SK-N-SH (cell line): ENCODE data around the gene OR1J1. TPM values are rescaled to one million over a fixed set of nuclear protein-coding genes. Genes with fewer than 3 reads are reported as not detected.

Experiments used
- CTCF ChIA-PET: fragments of 300-600, 350-600 bp; formaldehyde crosslinking; extraction: SDS; loops from one replicate; lab custom pipeline; 2021; lab: Yijun Ruan, JAX
- POLR2A ChIA-PET: fragments of 350-600 bp; sonication (Branson Sonifier 250); formaldehyde crosslinking; extraction: SDS; loops from one replicate; lab custom pipeline; 2020; ENCODE audit warnings: antibody characterized with exemption, inconsistent platforms; lab: Yijun Ruan, JAX
- DNase-seq: peaks from one replicate; pipeline ENCODE4 v3.0.0; 2012
- H2AFZ ChIP-seq: fragments of 200-600 bp; sonication (generic); 2 replicates; pipeline ENCODE4 v1.8.1; 2016; ENCODE audit warnings: antibody characterized with exemption, mild to moderate bottlenecking, low read depth
- H3F3A ChIP-seq: fragments of 200-600 bp; sonication (generic); replicated peaks from 2 replicates; pipeline ENCODE3; 2016; ENCODE audit warnings: antibody characterized with exemption, mild to moderate bottlenecking; ENCODE audit not compliant: insufficient read depth
- H3K27ac ChIP-seq, 2 experiments: fragments of 200-500 bp in 1 of 2; fragments of 200-600 bp in 1 of 2; sonication (Bioruptor generic) in 1 of 2; sonication (generic), shearing (Covaris generic) in 1 of 2; 2 replicates each; pipeline versions ENCODE4 v1.5.1 to v1.6.1; 2014 to 2016; ENCODE audit warnings: low read depth in 2 of 2, inconsistent platforms in 1 of 2, low read length in 1 of 2, mild to moderate bottlenecking in 1 of 2, mixed read lengths in 1 of 2
- H3K27me3 ChIP-seq: fragments of 200-600 bp; sonication (generic), shearing (Covaris generic); 2 replicates; pipeline ENCODE4 v1.6.1; 2016; ENCODE audit warnings: mixed run types; ENCODE audit not compliant: insufficient read depth
- H3K36me3 ChIP-seq, 2 experiments: fragments of 200-500 bp in 1 of 2; fragments of 200-600 bp in 1 of 2; sonication (Bioruptor generic) in 1 of 2; sonication (generic) in 1 of 2; replicated peaks in 1 of 2; 2 replicates each; pipeline versions ENCODE3 to v1.5.1; 2014 to 2016; ENCODE audit warnings: low read length in 1 of 2, mild to moderate bottlenecking in 1 of 2; ENCODE audit not compliant: insufficient read depth in 2 of 2, control insufficient read depth in 1 of 2
- H3K4me1 ChIP-seq, 2 experiments: fragments of 200-500 bp in 1 of 2; fragments of 200-600 bp in 1 of 2; sonication (Bioruptor generic) in 1 of 2; sonication (generic), shearing (Covaris generic) in 1 of 2; 2 replicates each; pipeline versions ENCODE4 v1.5.1 to v1.6.1; 2014 to 2016; ENCODE audit warnings: low read depth in 1 of 2, low read length in 1 of 2, mixed run types in 1 of 2; ENCODE audit not compliant: insufficient read depth in 2 of 2, control insufficient read depth in 1 of 2
- H3K4me2 ChIP-seq: fragments of 200-600 bp; sonication (generic), shearing (Covaris generic); 2 replicates; pipeline ENCODE4 v1.6.1; 2017; ENCODE audit warnings: mixed run types
- H3K4me3 ChIP-seq, 2 experiments: fragments of 200-500 bp in 1 of 2; fragments of 200-600 bp in 1 of 2; sonication (Bioruptor generic) in 1 of 2; sonication (generic), shearing (Covaris generic) in 1 of 2; 2 replicates each; pipeline versions ENCODE4 v1.5.1 to v1.8.1; 2014 to 2016; ENCODE audit warnings: low read depth in 2 of 2, inconsistent platforms in 1 of 2, low read length in 1 of 2, mild to moderate bottlenecking in 1 of 2, mixed read lengths in 1 of 2, moderate library complexity in 1 of 2
- H3K79me2 ChIP-seq: fragments of 200-600 bp; sonication (generic); 2 replicates; pipeline ENCODE4 v1.8.1; 2017; ENCODE audit warnings: mild to moderate bottlenecking; ENCODE audit not compliant: insufficient read depth
- H3K9ac ChIP-seq: fragments of 200-600 bp; sonication (generic); 2 replicates; pipeline ENCODE4 v1.6.1; 2017; ENCODE audit warnings: mixed run types
- H3K9me2 ChIP-seq: fragments of 200-600 bp; sonication (generic); 2 replicates; pipeline ENCODE4 v1.6.1; 2017; ENCODE audit warnings: mixed run types
- H3K9me3 ChIP-seq: fragments of 200-600 bp; sonication (generic); 2 replicates; pipeline ENCODE4 v1.6.1; 2017; ENCODE audit warnings: mixed run types, mild to moderate bottlenecking, moderate library complexity
- H4K20me1 ChIP-seq: fragments of 200-600 bp; sonication (generic); 2 replicates; pipeline ENCODE4 v1.6.1; 2017; ENCODE audit warnings: mild to moderate bottlenecking, mixed run types; ENCODE audit not compliant: insufficient read depth
- CTCF ChIP-seq: fragments of 200-600 bp; sonication (generic); IDR thresholded peaks from 2 replicates; pipeline ENCODE4 v1.6.1; 2017; ENCODE audit warnings: antibody characterized with exemption, mild to moderate bottlenecking, moderate library complexity
- ELF1 ChIP-seq: IDR thresholded peaks from 2 replicates; pipeline ENCODE4 v1.4.0; 2012
- FOSL2 ChIP-seq: IDR thresholded peaks from 2 replicates; pipeline ENCODE4 v1.4.0; 2012; ENCODE audit warnings: low read depth, mild to moderate bottlenecking, moderate library complexity, borderline replicate concordance
- GABPA ChIP-seq: IDR thresholded peaks from 2 replicates; pipeline ENCODE4 v1.4.0; 2012; ENCODE audit warnings: low read depth, mild to moderate bottlenecking
- MEF2A ChIP-seq: IDR thresholded peaks from 2 replicates; pipeline ENCODE4 v1.4.0; 2012; ENCODE audit warnings: low read depth, borderline replicate concordance
- NRF1 ChIP-seq: IDR thresholded peaks from 2 replicates; pipeline ENCODE4 v1.6.1; 2012; ENCODE audit warnings: low read depth, mild to moderate bottlenecking, low read length
- POLR2AphosphoS5 ChIP-seq: IDR thresholded peaks from 2 replicates; pipeline ENCODE4 v1.6.1; 2012; ENCODE audit warnings: low read depth, low read length
- RCOR1 ChIP-seq: fragments of 150-350 bp; IDR thresholded peaks from 2 replicates; pipeline ENCODE4 v1.6.1; 2017; ENCODE audit warnings: antibody characterized with exemption, low read length
- RFX5 ChIP-seq: IDR thresholded peaks from 2 replicates; pipeline ENCODE4 v1.6.1; 2012; ENCODE audit warnings: mild to moderate bottlenecking, improper control_type of control experiment, low read length
- RXRA ChIP-seq: IDR thresholded peaks from 2 replicates; pipeline ENCODE4 v1.4.0; 2012; ENCODE audit warnings: low read depth, mild to moderate bottlenecking, borderline replicate concordance
- TCF12 ChIP-seq: IDR thresholded peaks from 2 replicates; pipeline ENCODE4 v1.4.0; 2012
- YY1 ChIP-seq: IDR thresholded peaks from 2 replicates; pipeline ENCODE4 v1.4.0; 2012; ENCODE audit warnings: low read depth, mild to moderate bottlenecking
- ZBTB33 ChIP-seq: IDR thresholded peaks from 2 replicates; pipeline ENCODE4 v1.4.0; 2012; ENCODE audit warnings: low read depth, borderline replicate concordance
- WGBS: methylation state at CpG from one replicate; pipeline ENCODE4 v1.1.6; 2017; ENCODE audit warnings: low lambda C conversion rate; 5-methylcytosine and 5-hydroxymethylcytosine counted together
- polyA plus RNA-seq, 3 experiments: library from polyadenylated mRNA; depleted of rRNA; stranded (reverse); fragments of >200 nt; gene quantifications; 2 replicates each; pipeline ENCODE4 v1.2.3, GENCODE V29; 2012

The OR1J1 gene
- polyA plus RNA-seq, 1 of the 3 experiments (the other 2 are of a cell fraction) = not detected

DNA sequence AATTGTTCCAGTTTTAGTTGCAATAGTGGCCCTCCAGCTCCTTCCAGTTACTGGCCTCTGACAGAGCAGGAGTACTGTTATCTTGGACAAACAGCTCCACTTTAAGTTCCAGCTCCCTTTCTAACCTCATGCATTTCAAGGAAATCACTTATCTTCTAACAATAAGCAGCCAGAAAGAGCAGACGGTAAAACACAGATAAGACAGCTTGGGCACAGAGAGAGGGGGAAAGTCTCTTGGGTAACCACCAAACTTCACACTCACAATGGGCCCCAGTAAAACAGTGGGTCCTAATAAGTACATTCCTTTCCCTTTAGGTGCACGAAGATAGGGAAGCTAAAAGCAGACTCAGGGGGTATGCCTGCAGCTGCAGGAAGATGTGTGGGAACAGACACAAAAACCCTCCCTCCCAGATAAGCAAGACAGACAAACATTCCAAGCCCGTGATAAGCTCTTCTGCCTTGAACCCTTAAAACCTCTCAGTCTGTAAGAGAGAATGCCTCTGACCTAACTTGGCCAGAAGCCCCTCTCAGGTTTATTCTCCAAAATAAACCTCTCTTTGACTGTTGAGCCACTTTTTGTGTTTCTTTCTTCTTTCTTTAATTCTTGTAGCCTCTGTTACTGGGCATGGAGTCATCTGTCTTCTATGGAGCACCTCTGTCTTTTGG, 30.8 kb downstream of the OR1J1 start:
- no peak for DNase-seq
- POLR2A ChIA-PET = no interaction called here

More for the DNA sequence above, 30.8 kb downstream of the OR1J1 start:
- Histone ChIP-seq H4K20me1 (no peaks in the 10 kb centered on the region), H3K4me1 (no peaks in the 10 kb centered on the region; a peak in 1 of 4 replicates), H3F3A (peaks cover 9% of the 10 kb centered on the region)
- no peak for TF ChIP-seq RCOR1
- TF ChIP-seq NRF1 = no peak
- TF ChIP-seq ZBTB33 = no peak
- no peak for TF ChIP-seq RXRA
- no peak for TF ChIP-seq FOSL2
- TF ChIP-seq GABPA = no peak
- TF ChIP-seq RFX5 = no peak
- no peak for TF ChIP-seq TCF12
- no peak for TF ChIP-seq MEF2A
- no peak for TF ChIP-seq YY1
- TF ChIP-seq ELF1 = no peak
- no peak for TF ChIP-seq POLR2AphosphoS5
- no peak for TF ChIP-seq CTCF
- TF ChIP-seq, all 33 proteins: peak for 0
- Histone ChIP-seq H3K9me2 (no peaks in the 10 kb centered on the region), H3K4me2 (no peak overlapping the region), H3K79me2 (no peaks in the 10 kb centered on the region), H3K27ac (no peak overlapping the region), H3K4me3 (no peak overlapping the region), H3K9me3 (no peaks in the 10 kb centered on the region), H3K36me3 (no peaks in the 10 kb centered on the region), H2AFZ (no peak overlapping the region), H3K9ac (no peak overlapping the region), H3K27me3 (no peaks in the 10 kb centered on the region)
- CTCF ChIA-PET = interaction anchor here (1.2 kb wide), 1 partner anchor 348 kb away, joined by 3 read pairs; no protein-coding TSS in a partner anchor
- 39% methylated on average over 3 of the region's 3 CpGs for WGBS
